ENCODE measurements around the gene POLK. TPM values are rescaled to one million over a fixed set of nuclear protein-coding genes. Genes with fewer than 3 reads are reported as not detected.

The POLK gene
- total RNA-seq, 1 donor = 34.7 TPM

- no peak for TF ChIP-seq CTCF (IDR thresholded peaks at IDR 0.05; ENCODE audit: extremely low read depth, low read depth, low read length)
- Histone ChIP-seq H3K4me2 (ENCODE audit: insufficient read depth, low read length) (no peak overlapping the region), H2AFZ (ENCODE audit: low read length) (no peak overlapping the region), H4K20me1 (ENCODE audit: insufficient read depth, low read length) (peaks cover 7% of the 10 kb centered on the region), H3K79me2 (ENCODE audit: insufficient read depth, low read length) (peaks cover 86% of the 10 kb centered on the region), H3K4me3 (ENCODE audit: insufficient read depth, low read length) (no peak overlapping the region), H3K27ac (ENCODE audit: low read depth, low read length) (no peak overlapping the region), H3K36me3 (ENCODE audit: insufficient read depth, low read length) (peaks cover 5% of the 10 kb centered on the region), H3K4me1 (ENCODE audit: insufficient read depth, low read length) (peaks cover 14% of the 10 kb centered on the region), H3K27me3 (ENCODE audit: insufficient read depth, low read length) (no peaks in the 10 kb centered on the region), H3K9me3 (ENCODE audit: low read depth, low read length) (peaks cover 4% of the 10 kb centered on the region)
- DNase-seq (ENCODE audit: insufficient read length, low spot score, missing footprints) = no peak
Observed at GRCh38 chr5:75524071-75524470, 12.4 kb downstream of the POLK start.

GRCh38 chr5:75524591-75524990 lies 12.9 kb downstream of the POLK start:
- H3K36me3 ChIP-seq (ENCODE audit: insufficient read depth, low read length) = peaks cover 5% of the 10 kb centered on the region
- H3K79me2 ChIP-seq (ENCODE audit: insufficient read depth, low read length) = peaks cover 84% of the 10 kb centered on the region
- H2AFZ ChIP-seq (ENCODE audit: low read length) = no peak overlapping the region
- H3K4me1 ChIP-seq (ENCODE audit: insufficient read depth, low read length) = peaks cover 14% of the 10 kb centered on the region
- no peak for DNase-seq (ENCODE audit: insufficient read length, low spot score, missing footprints)
- no peak overlapping the region for H3K4me3 ChIP-seq (ENCODE audit: insufficient read depth, low read length)
- H3K27me3 ChIP-seq (ENCODE audit: insufficient read depth, low read length) = no peaks in the 10 kb centered on the region
- H3K4me2 ChIP-seq (ENCODE audit: insufficient read depth, low read length) = no peak overlapping the region
- peaks cover 4% of the 10 kb centered on the region for H3K9me3 ChIP-seq (ENCODE audit: low read depth, low read length)
- TF ChIP-seq CTCF (IDR thresholded peaks at IDR 0.05; ENCODE audit: extremely low read depth, low read depth, low read length) = no peak
- H3K27ac ChIP-seq (ENCODE audit: low read depth, low read length) = no peak overlapping the region
- H4K20me1 ChIP-seq (ENCODE audit: insufficient read depth, low read length) = peaks cover 7% of the 10 kb centered on the region

DNA sequence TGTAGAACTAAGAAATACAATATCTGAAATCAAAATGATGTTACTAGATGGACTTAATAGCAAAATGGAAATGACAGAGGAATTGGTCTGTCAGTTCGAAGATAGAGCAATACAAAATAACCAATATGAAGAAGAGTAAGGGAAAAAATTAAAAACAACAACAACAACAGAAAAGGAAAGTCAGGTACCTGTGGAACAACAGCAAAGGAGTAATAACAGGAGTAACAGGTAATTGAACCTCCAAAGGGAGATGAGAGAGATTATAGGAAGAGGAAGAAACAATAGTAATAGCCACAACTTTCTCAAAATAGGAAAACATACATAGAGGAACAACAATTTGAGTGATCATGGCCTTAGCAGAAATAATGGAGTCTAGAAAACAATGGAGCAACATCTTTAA lies 13.7 kb downstream of the POLK start:
- Histone ChIP-seq H3K4me3 (ENCODE audit: insufficient read depth, low read length) (no peak overlapping the region), H3K27ac (ENCODE audit: low read depth, low read length) (no peak overlapping the region), H3K36me3 (ENCODE audit: insufficient read depth, low read length) (peaks cover 3% of the 10 kb centered on the region), H2AFZ (ENCODE audit: low read length) (no peak overlapping the region), H3K79me2 (ENCODE audit: insufficient read depth, low read length) (peaks cover 76% of the 10 kb centered on the region), H4K20me1 (ENCODE audit: insufficient read depth, low read length) (peaks cover 7% of the 10 kb centered on the region), H3K27me3 (ENCODE audit: insufficient read depth, low read length) (no peaks in the 10 kb centered on the region), H3K4me1 (ENCODE audit: insufficient read depth, low read length) (peaks cover 14% of the 10 kb centered on the region), H3K4me2 (ENCODE audit: insufficient read depth, low read length) (no peak overlapping the region), H3K9me3 (ENCODE audit: low read depth, low read length) (peaks cover 4% of the 10 kb centered on the region)
- TF ChIP-seq CTCF (IDR thresholded peaks at IDR 0.05; ENCODE audit: extremely low read depth, low read depth, low read length) = no peak
- DNase-seq (ENCODE audit: insufficient read length, low spot score, missing footprints) = no peak

DNA sequence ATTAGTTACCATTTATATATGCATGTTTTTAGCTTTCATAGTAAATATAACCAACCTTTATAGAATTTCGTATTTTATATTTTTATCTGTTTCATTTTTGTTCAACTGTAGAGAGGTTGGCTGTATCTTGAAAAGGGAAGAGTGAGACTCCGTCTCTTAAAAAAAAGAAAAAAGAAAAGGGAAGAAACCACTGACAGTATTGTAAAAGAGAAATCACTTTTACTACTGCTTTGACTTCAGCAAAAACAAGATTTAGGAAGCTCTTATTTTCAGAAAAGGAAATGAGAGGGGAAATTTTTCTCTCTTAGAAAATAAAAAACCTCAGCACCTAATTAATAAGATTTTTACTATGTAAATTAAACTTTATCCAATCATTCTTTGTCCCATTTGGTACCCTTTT lies 14.4 kb downstream of the POLK start:
- Histone ChIP-seq H2AFZ (ENCODE audit: low read length) (no peak overlapping the region), H3K36me3 (ENCODE audit: insufficient read depth, low read length) (no peaks in the 10 kb centered on the region), H3K4me3 (ENCODE audit: insufficient read depth, low read length) (no peak overlapping the region), H3K27ac (ENCODE audit: low read depth, low read length) (no peak overlapping the region), H3K4me1 (ENCODE audit: insufficient read depth, low read length) (peaks cover 14% of the 10 kb centered on the region), H3K27me3 (ENCODE audit: insufficient read depth, low read length) (no peaks in the 10 kb centered on the region), H4K20me1 (ENCODE audit: insufficient read depth, low read length) (peaks cover 7% of the 10 kb centered on the region), H3K79me2 (ENCODE audit: insufficient read depth, low read length) (peaks cover 69% of the 10 kb centered on the region), H3K9me3 (ENCODE audit: low read depth, low read length) (peaks cover 4% of the 10 kb centered on the region), H3K4me2 (ENCODE audit: insufficient read depth, low read length) (no peak overlapping the region)
- no peak for DNase-seq (ENCODE audit: insufficient read length, low spot score, missing footprints)
- TF ChIP-seq CTCF (IDR thresholded peaks at IDR 0.05; ENCODE audit: extremely low read depth, low read depth, low read length) = no peak

Data from osteoblast (primary cell).